ENCODE measurements around the gene EPS8L2.

The EPS8L2 gene

GRCh38 chr11:697811-698311 lies 8.2 kb upstream of the EPS8L2 start:
- Histone ChIP-seq H3K4me1 (ENCODE audit: insufficient read depth, low read length, poor library complexity, severe bottlenecking) (peaks cover 45% of the 10 kb centered on the region), H3K36me3 (ENCODE audit: insufficient read depth, low read length) (no peaks in the 10 kb centered on the region), H4K20me1 (ENCODE audit: insufficient read depth, low read length, poor library complexity, severe bottlenecking) (peaks cover 6% of the 10 kb centered on the region), H3K79me2 (ENCODE audit: insufficient read depth, low read length) (peaks cover 39% of the 10 kb centered on the region), H3K9me3 (ENCODE audit: insufficient read depth, low read depth, low read length) (no peaks in the 10 kb centered on the region), H3K27me3 (ENCODE audit: insufficient read depth, low read length, poor library complexity, severe bottlenecking) (no peaks in the 10 kb centered on the region), H3K9me2 (replicated peaks; ENCODE audit: low read depth, low read length) (no peaks in the 10 kb centered on the region), H3K4me3 (ENCODE audit: low read length, poor library complexity, severe bottlenecking) (peak overlapping the region; percentile 7), H3K4me2 (ENCODE audit: low read depth, low read length, poor library complexity, severe bottlenecking) (peak overlapping the region; percentile 76), H2AFZ (ENCODE audit: low read length) (no peak overlapping the region), H3F3A (ENCODE audit: low read depth) (0 out of 2 replicates have a peak, but pooled peaks cover 4% of the 10 kb centered on the region), H3K9ac (ENCODE audit: low read depth, low read length, poor library complexity, severe bottlenecking) (peak overlapping the region; percentile 98)
- TF ChIP-seq, protein P1, sequence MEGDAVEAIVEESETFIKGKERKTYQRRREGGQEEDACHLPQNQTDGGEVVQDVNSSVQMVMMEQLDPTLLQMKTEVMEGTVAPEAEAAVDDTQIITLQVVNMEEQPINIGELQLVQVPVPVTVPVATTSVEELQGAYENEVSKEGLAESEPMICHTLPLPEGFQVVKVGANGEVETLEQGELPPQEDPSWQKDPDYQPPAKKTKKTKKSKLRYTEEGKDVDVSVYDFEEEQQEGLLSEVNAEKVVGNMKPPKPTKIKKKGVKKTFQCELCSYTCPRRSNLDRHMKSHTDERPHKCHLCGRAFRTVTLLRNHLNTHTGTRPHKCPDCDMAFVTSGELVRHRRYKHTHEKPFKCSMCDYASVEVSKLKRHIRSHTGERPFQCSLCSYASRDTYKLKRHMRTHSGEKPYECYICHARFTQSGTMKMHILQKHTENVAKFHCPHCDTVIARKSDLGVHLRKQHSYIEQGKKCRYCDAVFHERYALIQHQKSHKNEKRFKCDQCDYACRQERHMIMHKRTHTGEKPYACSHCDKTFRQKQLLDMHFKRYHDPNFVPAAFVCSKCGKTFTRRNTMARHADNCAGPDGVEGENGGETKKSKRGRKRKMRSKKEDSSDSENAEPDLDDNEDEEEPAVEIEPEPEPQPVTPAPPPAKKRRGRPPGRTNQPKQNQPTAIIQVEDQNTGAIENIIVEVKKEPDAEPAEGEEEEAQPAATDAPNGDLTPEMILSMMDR (conservative IDR thresholded peaks at IDR 0.05; ENCODE audit: low read length): no peak
- no peak for TF ChIP-seq EZH2phosphoT487 (IDR thresholded peaks at IDR 0.05; ENCODE audit: borderline replicate concordance)

GRCh38 chr11:698493-699115 lies 7.4 kb upstream of the EPS8L2 start:
- peak overlapping the region; percentile 98 for H3K9ac ChIP-seq (ENCODE audit: low read depth, low read length, poor library complexity, severe bottlenecking)
- no peaks in the 10 kb centered on the region for H3K9me3 ChIP-seq (ENCODE audit: insufficient read depth, low read depth, low read length)
- H2AFZ ChIP-seq (ENCODE audit: low read length): no peak overlapping the region
- H3K27me3 ChIP-seq (ENCODE audit: insufficient read depth, low read length, poor library complexity, severe bottlenecking): no peaks in the 10 kb centered on the region
- no peaks in the 10 kb centered on the region for H3K9me2 ChIP-seq (replicated peaks; ENCODE audit: low read depth, low read length)
- H3K4me1 ChIP-seq (ENCODE audit: insufficient read depth, low read length, poor library complexity, severe bottlenecking): peaks cover 45% of the 10 kb centered on the region
- H3F3A ChIP-seq (ENCODE audit: low read depth): 0 out of 2 replicates have a peak, but pooled peaks cover 4% of the 10 kb centered on the region
- no peak overlapping the region for H3K4me2 ChIP-seq (ENCODE audit: low read depth, low read length, poor library complexity, severe bottlenecking)
- H4K20me1 ChIP-seq (ENCODE audit: insufficient read depth, low read length, poor library complexity, severe bottlenecking): no peaks in the 10 kb centered on the region
- TF ChIP-seq, protein P1 (conservative IDR thresholded peaks at IDR 0.05; ENCODE audit: low read length): no peak
- TF ChIP-seq EZH2phosphoT487 (IDR thresholded peaks at IDR 0.05; ENCODE audit: borderline replicate concordance): no peak
- no peak overlapping the region for H3K4me3 ChIP-seq (ENCODE audit: low read length, poor library complexity, severe bottlenecking)
- no peaks in the 10 kb centered on the region for H3K36me3 ChIP-seq (ENCODE audit: insufficient read depth, low read length)
- H3K79me2 ChIP-seq (ENCODE audit: insufficient read depth, low read length): peaks cover 31% of the 10 kb centered on the region

GRCh38 chr11:699116-699508 lies 6.9 kb upstream of the EPS8L2 start:
- TF ChIP-seq, protein P1 (conservative IDR thresholded peaks at IDR 0.05; ENCODE audit: low read length): no peak
- no peak for TF ChIP-seq EZH2phosphoT487 (IDR thresholded peaks at IDR 0.05; ENCODE audit: borderline replicate concordance)
- H3K9me3 ChIP-seq (ENCODE audit: insufficient read depth, low read depth, low read length): no peaks in the 10 kb centered on the region
- no peaks in the 10 kb centered on the region for H3K9me2 ChIP-seq (replicated peaks; ENCODE audit: low read depth, low read length)
- no peaks in the 10 kb centered on the region for H4K20me1 ChIP-seq (ENCODE audit: insufficient read depth, low read length, poor library complexity, severe bottlenecking)
- H3K4me2 ChIP-seq (ENCODE audit: low read depth, low read length, poor library complexity, severe bottlenecking): no peak overlapping the region
- no peaks in the 10 kb centered on the region for H3K36me3 ChIP-seq (ENCODE audit: insufficient read depth, low read length)
- no peak overlapping the region for H2AFZ ChIP-seq (ENCODE audit: low read length)
- H3K9ac ChIP-seq (ENCODE audit: low read depth, low read length, poor library complexity, severe bottlenecking): no peak overlapping the region
- H3K4me1 ChIP-seq (ENCODE audit: insufficient read depth, low read length, poor library complexity, severe bottlenecking): peaks cover 41% of the 10 kb centered on the region
- H3K4me3 ChIP-seq (ENCODE audit: low read length, poor library complexity, severe bottlenecking): no peak overlapping the region
- peaks cover 26% of the 10 kb centered on the region for H3K79me2 ChIP-seq (ENCODE audit: insufficient read depth, low read length)
- H3K27me3 ChIP-seq (ENCODE audit: insufficient read depth, low read length, poor library complexity, severe bottlenecking): no peaks in the 10 kb centered on the region
- 0 out of 2 replicates have a peak, but pooled peaks cover 4% of the 10 kb centered on the region for H3F3A ChIP-seq (ENCODE audit: low read depth)
